ENCODE data around the gene RPL6.

DNA sequence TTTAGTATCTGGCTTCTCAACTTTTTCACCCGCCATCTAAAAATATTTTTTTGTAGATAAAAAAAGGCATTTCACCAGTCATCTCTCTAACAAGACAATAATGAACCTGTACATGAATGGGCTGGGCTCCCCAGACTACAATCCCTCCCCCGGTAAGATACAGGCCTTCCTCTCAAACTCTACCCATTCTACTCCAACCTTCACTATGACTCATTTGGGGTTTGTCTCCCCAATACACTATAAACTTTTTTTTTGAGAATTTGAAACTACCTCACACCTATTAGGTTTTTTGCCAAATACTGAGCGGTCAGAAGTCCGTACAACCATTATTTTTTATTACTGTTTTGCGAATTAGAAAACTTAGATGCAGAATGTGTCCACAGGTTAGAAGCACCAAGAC lies 784 bp downstream of the RPL6 start:
- TF ChIP-seq POLR2A (IDR thresholded peaks at IDR 0.05) (no peak), EP300 (IDR thresholded peaks at IDR 0.05) (no peak)
- TF ChIP-seq, protein P1, sequence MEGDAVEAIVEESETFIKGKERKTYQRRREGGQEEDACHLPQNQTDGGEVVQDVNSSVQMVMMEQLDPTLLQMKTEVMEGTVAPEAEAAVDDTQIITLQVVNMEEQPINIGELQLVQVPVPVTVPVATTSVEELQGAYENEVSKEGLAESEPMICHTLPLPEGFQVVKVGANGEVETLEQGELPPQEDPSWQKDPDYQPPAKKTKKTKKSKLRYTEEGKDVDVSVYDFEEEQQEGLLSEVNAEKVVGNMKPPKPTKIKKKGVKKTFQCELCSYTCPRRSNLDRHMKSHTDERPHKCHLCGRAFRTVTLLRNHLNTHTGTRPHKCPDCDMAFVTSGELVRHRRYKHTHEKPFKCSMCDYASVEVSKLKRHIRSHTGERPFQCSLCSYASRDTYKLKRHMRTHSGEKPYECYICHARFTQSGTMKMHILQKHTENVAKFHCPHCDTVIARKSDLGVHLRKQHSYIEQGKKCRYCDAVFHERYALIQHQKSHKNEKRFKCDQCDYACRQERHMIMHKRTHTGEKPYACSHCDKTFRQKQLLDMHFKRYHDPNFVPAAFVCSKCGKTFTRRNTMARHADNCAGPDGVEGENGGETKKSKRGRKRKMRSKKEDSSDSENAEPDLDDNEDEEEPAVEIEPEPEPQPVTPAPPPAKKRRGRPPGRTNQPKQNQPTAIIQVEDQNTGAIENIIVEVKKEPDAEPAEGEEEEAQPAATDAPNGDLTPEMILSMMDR (IDR thresholded peaks at IDR 0.05) = no peak

All from ovary (tissue), 3 donors.